GM23338 (cell line): ENCODE measurements around the gene SNHG17. TPM values are rescaled to one million over a fixed set of nuclear protein-coding genes. Genes with fewer than 3 reads are reported as not detected.

Experiments used
- ETS1 ChIP-seq: IDR thresholded peaks from 2 replicates; pipeline ENCODE4 v1.6.1; 2016; ENCODE audit warnings: antibody characterized with exemption
- EZH2 ChIP-seq: fragments of 200-600 bp; sonication (generic); IDR thresholded peaks from one replicate; pipeline ENCODE4 v1.8.0; 2017; ENCODE audit warnings: antibody characterized with exemption, mild to moderate bottlenecking, low read depth; ENCODE audit not compliant: unreplicated experiment
- JUNB ChIP-seq: IDR thresholded peaks from one replicate; pipeline ENCODE4 v1.6.1; 2016; ENCODE audit warnings: antibody characterized with exemption; ENCODE audit not compliant: unreplicated experiment
- NANOG ChIP-seq: IDR thresholded peaks from 2 replicates; pipeline ENCODE4 v1.6.1; 2016; ENCODE audit warnings: antibody characterized with exemption, borderline replicate concordance
- POLR2AphosphoS5 ChIP-seq: IDR thresholded peaks from 2 replicates; pipeline ENCODE4 v1.6.1; 2016; ENCODE audit warnings: antibody characterized with exemption, low read depth
- REST ChIP-seq: IDR thresholded peaks from one replicate; pipeline ENCODE4 v1.6.1; 2018; ENCODE audit warnings: antibody characterized with exemption; ENCODE audit not compliant: unreplicated experiment
- ZNF114 ChIP-seq: fragments of 250-450 bp; sonication (Bioruptor Pico); IDR thresholded peaks from 2 replicates; pipeline ENCODE4 v1.5.0; 2020; ENCODE audit warnings: mild to moderate bottlenecking, moderate library complexity
- ZNF462 ChIP-seq: fragments of 250-450 bp; sonication (Bioruptor Pico); IDR thresholded peaks from 2 replicates; pipeline ENCODE4 v1.5.0; 2020; ENCODE audit warnings: mild to moderate bottlenecking, moderate library complexity
- polyA plus RNA-seq: library from polyadenylated mRNA; unstranded; fragments of >200 nt; fragmentation: Nextera tagmentation; extraction: Ambion mirVana; gene quantifications from 2 replicates; pipeline ENCODE4 v1.2.1, GENCODE V29; 2016
- total RNA-seq: library from RNA; depleted of rRNA; stranded (reverse); fragments of >200 nt; shearing (Covaris generic); gene quantifications from 2 replicates; pipeline ENCODE4 v1.2.3, GENCODE V29; 2014

SNHG17 gene
- total and polyA plus RNA-seq, 2 experiments from 2014 or later: 25.4 to 76.1 TPM

GRCh38 chr20:38424401-38424800, 10.7 kb downstream of the SNHG17 start (continued):
- no peak for TF ChIP-seq ZNF462
- TF ChIP-seq REST: no peak
- no peak for TF ChIP-seq JUNB
- no peak for TF ChIP-seq ZNF114 (CRISPR knock-in tag)
- TF ChIP-seq POLR2AphosphoS5: no peak
- no peak for TF ChIP-seq EZH2
- no peak for TF ChIP-seq ETS1
- TF ChIP-seq NANOG: no peak
